K562 (cell line): Measurements from ENCODE around the gene CD55. TPM values are rescaled to one million over a fixed set of nuclear protein-coding genes. Genes with fewer than 3 reads are reported as not detected.
A peak's percentile ranks its signal among the peaks of the same experiment; 100 is the strongest.

Experiments used
- BMI1 ChIP-seq: fragments of 150-350 bp; IDR thresholded peaks from 2 replicates; pipeline ENCODE4 v1.6.1; 2014; ENCODE audit warnings: low read length
- CREBBP ChIP-seq: IDR thresholded peaks from one replicate; pipeline ENCODE4 v1.6.1; 2012; ENCODE audit warnings: low read depth, mild to moderate bottlenecking, control low read depth, inconsistent platforms, low read length
- DACH1 ChIP-seq: fragments of 450-650 bp; IDR thresholded peaks from 2 replicates; pipeline ENCODE4 v1.6.1; 2018; ENCODE audit not compliant: partially characterized antibody
- ELK3 ChIP-seq: fragments of 450-650 bp; formaldehyde crosslinking; IDR thresholded peaks from 2 replicates; pipeline ENCODE4 v1.4.0; 2020; ENCODE audit warnings: mild to moderate bottlenecking
- FOXA1 ChIP-seq: fragments of 450-650 bp; IDR thresholded peaks from 2 replicates; pipeline ENCODE4 v1.6.1; 2016; ENCODE audit warnings: mild to moderate bottlenecking, borderline replicate concordance
- FOXJ2 ChIP-seq: fragments of 200-800 bp; sonication (Bioruptor generic); IDR thresholded peaks from 2 replicates; pipeline ENCODE4 v1.6.1; 2016; ENCODE audit warnings: missing genetic modification characterization, missing compliant biosample characterization
- GABPB1 ChIP-seq: sonication (generic); formaldehyde crosslinking; IDR thresholded peaks from 2 replicates; pipeline ENCODE4 v1.8.0; 2022; ENCODE audit warnings: mild to moderate bottlenecking, missing genetic modification reagents
- HMBOX1 ChIP-seq: sonication (generic); IDR thresholded peaks from 2 replicates; pipeline ENCODE4 v1.6.1; 2016
- HMGXB4 ChIP-seq: sonication (generic); formaldehyde crosslinking; IDR thresholded peaks from 2 replicates; pipeline ENCODE4 v1.8.1; 2023; ENCODE audit warnings: mild to moderate bottlenecking, missing genetic modification reagents
- MEF2A ChIP-seq: IDR thresholded peaks from 2 replicates; pipeline ENCODE4 v1.6.1; 2011; ENCODE audit warnings: low read depth, mild to moderate bottlenecking, low read length, moderate library complexity; ENCODE audit not compliant: control insufficient read depth
- MITF ChIP-seq: IDR thresholded peaks from 2 replicates; pipeline ENCODE4 v1.6.1; 2014; ENCODE audit warnings: antibody characterized with exemption
- NR3C1 ChIP-seq: sonication (generic); formaldehyde crosslinking; IDR thresholded peaks from 2 replicates; pipeline ENCODE4 v1.8.1; 2022; ENCODE audit warnings: missing genetic modification reagents
- POU5F1 ChIP-seq: fragments of 150-350 bp; IDR thresholded peaks from 2 replicates; pipeline ENCODE4 v1.6.1; 2014; ENCODE audit warnings: borderline replicate concordance, low read length, low read depth, mild to moderate bottlenecking; ENCODE audit not compliant: partially characterized antibody
- PTBP1 ChIP-seq: fragments of 200-400 bp; formaldehyde crosslinking; IDR thresholded peaks from 2 replicates; pipeline ENCODE4 v1.6.1; 2017; ENCODE audit warnings: low read depth, low read length
- RBM14 ChIP-seq: fragments of 200-400 bp; formaldehyde crosslinking; IDR thresholded peaks from 2 replicates; pipeline ENCODE4 v1.6.1; 2018; ENCODE audit warnings: low read depth, mild to moderate bottlenecking, low read length, moderate library complexity, borderline replicate concordance; ENCODE audit not compliant: insufficient read depth
- RBM22 ChIP-seq: fragments of 200-400 bp; formaldehyde crosslinking; IDR thresholded peaks from 2 replicates; pipeline ENCODE4 v1.6.1; 2018; ENCODE audit warnings: low read length, low read depth; ENCODE audit not compliant: poor library complexity, severe bottlenecking
- SRSF9 ChIP-seq: fragments of 200-400 bp; formaldehyde crosslinking; IDR thresholded peaks from 2 replicates; pipeline ENCODE4 v1.6.1; 2017; ENCODE audit warnings: low read depth, low read length, borderline replicate concordance
- STAG1 ChIP-seq: sonication (generic); formaldehyde crosslinking; IDR thresholded peaks from 2 replicates; pipeline ENCODE4 v1.5.0; 2020; ENCODE audit warnings: missing genetic modification reagents, borderline replicate concordance
- THAP12 ChIP-seq: fragments of 250-450 bp; sonication (Bioruptor Pico); IDR thresholded peaks from 2 replicates; pipeline ENCODE4 v1.9.0; 2021; ENCODE audit warnings: mild to moderate bottlenecking, inconsistent platforms
- U2AF2 ChIP-seq: fragments of 200-400 bp; formaldehyde crosslinking; optimal IDR thresholded peaks from 2 replicates; pipeline ENCODE3; 2017; ENCODE audit warnings: low read depth, mild to moderate bottlenecking, low read length
- ZNF384 ChIP-seq: IDR thresholded peaks from 2 replicates; pipeline ENCODE4 v1.6.1; 2012; ENCODE audit warnings: low read depth, low read length, improper control_type of control experiment
- polyA plus RNA-seq, 8 experiments: library from polyadenylated mRNA; depleted of rRNA in 4 of 8; stranded (reverse) in 5 of 8; unstranded in 3 of 8; fragments of >200 nt; fragmentation: Nextera tagmentation in 2 of 8; fragmentation: Illumina TruSeq in 1 of 8; extraction: Ambion mirVana in 2 of 8; extraction: Trizol in 1 of 8; gene quantifications; 2 replicates each; pipeline versions ENCODE4 v1.2.1 to v1.2.3, GENCODE V29; 2011 to 2014; ENCODE audit warnings: inconsistent platforms in 1 of 8, missing spikeins in 1 of 8
- total RNA-seq, 7 experiments: library from RNA; depleted of rRNA in 6 of 7; stranded (reverse); fragments of >200 nt in 6 of 7; fragmentation: Illumina TruSeq in 2 of 7; extraction: Trizol in 2 of 7; gene quantifications; 2 replicates each; pipeline versions ENCODE4 v1.2.1 to v1.2.3, GENCODE V29; 2011 to 2021; ENCODE audit warnings: low replicate concordance in 1 of 7

Gene CD55
- total and polyA plus RNA-seq, 9 of the 15 experiments (the other 6 are each of a cell fraction or from before 2014, with no cell fraction given): 17.7 to 150 (median 97.0) TPM

GRCh38 chr1:207321079-207321789 lies at the start of gene CD55 (continued):
- TF ChIP-seq FOXJ2 (tag): peak; percentile 97
- no peak for TF ChIP-seq RBM22
- no peak for TF ChIP-seq STAG1 (CRISPR knock-in tag)
- TF ChIP-seq U2AF2: no peak
- TF ChIP-seq RBM14: peak; percentile 93; the same call in 1 of the 2 replicates
- peak; percentile 95 for TF ChIP-seq THAP12 (CRISPR knock-in tag)
- TF ChIP-seq SRSF9: no peak
- no peak for TF ChIP-seq MEF2A
- no peak for TF ChIP-seq CREBBP
- no peak for TF ChIP-seq DACH1
- TF ChIP-seq GABPB1 (CRISPR knock-in tag): peak; percentile 76; the same call in 1 of the 2 replicates
- peak; percentile 94 for TF ChIP-seq HMBOX1
- TF ChIP-seq BMI1: no peak
- no peak for TF ChIP-seq ELK3
- TF ChIP-seq PTBP1: no peak; the same call in 1 of the 2 replicates
- no peak for TF ChIP-seq NR3C1 (CRISPR knock-in tag)
- TF ChIP-seq FOXA1: no peak
- TF ChIP-seq POU5F1: peak; percentile 5
- no peak for TF ChIP-seq HMGXB4
- TF ChIP-seq ZNF384: no peak; the same call in 1 of the 2 replicates
- peak; percentile 25; the same call in 1 of the 2 replicates for TF ChIP-seq MITF
